ENCODE data around the gene SF1. TPM values are rescaled to one million over a fixed set of nuclear protein-coding genes. Genes with fewer than 3 reads are reported as not detected.

Gene SF1
- total and polyA plus RNA-seq, 11 donors, result 59.2 to 349 (median 152) TPM

DNA sequence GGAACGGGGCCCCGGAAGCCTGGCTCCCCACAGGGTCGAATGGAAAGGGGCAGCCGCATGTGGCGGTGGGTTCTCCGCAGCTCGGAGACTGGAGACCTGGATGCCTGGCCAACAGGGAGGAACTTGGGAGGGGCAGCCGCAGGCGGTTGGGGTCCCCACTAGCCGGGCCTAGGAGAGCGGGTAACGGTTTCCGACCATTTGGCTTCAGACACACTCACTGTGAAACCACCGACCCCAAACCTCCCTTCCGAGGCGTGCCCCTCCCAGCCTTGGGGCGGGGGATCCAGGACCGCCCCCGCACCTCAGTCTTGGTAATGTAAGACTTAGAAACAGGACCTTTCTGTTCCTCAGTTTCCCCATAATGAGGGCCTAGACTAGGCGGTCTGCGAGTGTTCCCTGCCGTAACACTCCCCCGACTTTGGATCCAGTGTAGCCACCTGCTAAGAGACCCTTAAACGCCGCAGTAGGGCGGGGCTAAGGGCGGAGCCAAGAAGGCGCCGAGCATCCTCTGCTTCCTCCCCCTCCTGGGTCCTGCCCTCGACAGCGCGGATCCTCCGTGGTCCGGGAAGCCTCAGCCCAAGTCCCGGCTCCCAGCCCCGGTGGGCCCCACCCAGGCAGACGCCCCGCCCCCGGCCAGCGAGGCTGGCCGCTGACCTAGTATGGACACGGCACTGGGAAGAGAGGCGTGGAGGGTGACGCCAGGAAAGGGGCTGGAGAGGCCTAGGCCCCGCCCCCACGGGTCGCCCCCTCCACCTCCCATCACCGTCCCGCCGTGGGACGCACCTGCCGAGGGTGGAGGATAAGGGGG, 32.6 kb downstream of the SF1 start:
- H3K4me1 ChIP-seq, result peaks cover 4 to 49% (median 28%) of the 10 kb centered on the region in 12 donors

DNA sequence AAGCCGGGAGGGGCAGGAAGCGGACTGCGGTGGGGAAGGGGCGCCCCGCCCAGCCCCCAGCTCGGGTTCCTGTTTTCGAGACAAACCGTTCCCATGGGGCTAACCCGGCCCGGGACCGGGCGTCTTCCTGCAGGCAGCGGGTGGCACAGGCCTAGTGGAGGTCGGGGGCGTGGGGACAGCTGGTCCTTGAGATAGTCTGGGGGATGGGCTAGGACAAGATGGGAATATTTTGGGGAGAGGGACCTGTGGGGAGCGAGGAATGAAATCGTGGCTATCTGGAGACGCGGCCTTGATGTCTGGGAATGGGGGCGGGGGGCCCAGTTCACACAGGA, 33.2 kb downstream of the SF1 start:
- Histone ChIP-seq H3K36me3 (peaks cover 0 to 5% (median 0%) of the 10 kb centered on the region in 9 donors), H3K27ac (peak overlapping the region; percentile 80 to 98 (median 94)), H3K4me1 (peaks cover 4 to 49% (median 28%) of the 10 kb centered on the region in 12 donors), H3K27me3 (no peaks in the 10 kb centered on the region), H3K4me3 (peak overlapping the region; percentile 27 to 88 (median 58)), H3K9me3 (no peaks in the 10 kb centered on the region)
- 1 to 2% (median 1%) methylated on average over 11 to 20 of the region's 20 CpGs for WGBS, 4 donors
- TF ChIP-seq POLR2A (IDR thresholded peaks at IDR 0.05), result no peak
- TF ChIP-seq, protein P1, sequence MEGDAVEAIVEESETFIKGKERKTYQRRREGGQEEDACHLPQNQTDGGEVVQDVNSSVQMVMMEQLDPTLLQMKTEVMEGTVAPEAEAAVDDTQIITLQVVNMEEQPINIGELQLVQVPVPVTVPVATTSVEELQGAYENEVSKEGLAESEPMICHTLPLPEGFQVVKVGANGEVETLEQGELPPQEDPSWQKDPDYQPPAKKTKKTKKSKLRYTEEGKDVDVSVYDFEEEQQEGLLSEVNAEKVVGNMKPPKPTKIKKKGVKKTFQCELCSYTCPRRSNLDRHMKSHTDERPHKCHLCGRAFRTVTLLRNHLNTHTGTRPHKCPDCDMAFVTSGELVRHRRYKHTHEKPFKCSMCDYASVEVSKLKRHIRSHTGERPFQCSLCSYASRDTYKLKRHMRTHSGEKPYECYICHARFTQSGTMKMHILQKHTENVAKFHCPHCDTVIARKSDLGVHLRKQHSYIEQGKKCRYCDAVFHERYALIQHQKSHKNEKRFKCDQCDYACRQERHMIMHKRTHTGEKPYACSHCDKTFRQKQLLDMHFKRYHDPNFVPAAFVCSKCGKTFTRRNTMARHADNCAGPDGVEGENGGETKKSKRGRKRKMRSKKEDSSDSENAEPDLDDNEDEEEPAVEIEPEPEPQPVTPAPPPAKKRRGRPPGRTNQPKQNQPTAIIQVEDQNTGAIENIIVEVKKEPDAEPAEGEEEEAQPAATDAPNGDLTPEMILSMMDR (IDR thresholded peaks at IDR 0.05), result no peak
- DNase-seq (peak; percentile 88 to 93 (median 90)), ATAC-seq (peak; percentile 11 to 45 (median 16))
- intact Hi-C loops (cut with DNase I), result loop anchor here in 1 of 10 donors (2.0 kb wide), 1 partner anchor 34 kb away; the partner anchor contains the start of gene SF1

More for the DNA sequence above, 32.6 kb downstream of the SF1 start:
- Histone ChIP-seq H3K4me3 (peak overlapping the region; percentile 27 to 88 (median 58)), H3K9me3 (no peaks in the 10 kb centered on the region), H3K27me3 (no peaks in the 10 kb centered on the region), H3K27ac (peak overlapping the region; percentile 80 to 98 (median 94)), H3K36me3 (peaks cover 0 to 10% (median 4%) of the 10 kb centered on the region in 9 donors)
- intact Hi-C loops (cut with DNase I), result loop anchor here in 2 of 10 donors (2.0 kb wide), 2 partner anchors 19 to 33 kb away; partner anchors contain the start of gene SF1 (in 1 of the 2)
- peak; percentile 34 to 75 for TF ChIP-seq POLR2A (IDR thresholded peaks at IDR 0.05)
- TF ChIP-seq, protein P1 (IDR thresholded peaks at IDR 0.05), result no peak
- peak; percentile 67 to 86 (median 75) for ATAC-seq
- DNase-seq, result peak; percentile 94 to 97 (median 95)
- 1 to 2% (median 2%) methylated on average over 25 to 52 of the region's 52 CpGs for WGBS, 4 donors

DNA sequence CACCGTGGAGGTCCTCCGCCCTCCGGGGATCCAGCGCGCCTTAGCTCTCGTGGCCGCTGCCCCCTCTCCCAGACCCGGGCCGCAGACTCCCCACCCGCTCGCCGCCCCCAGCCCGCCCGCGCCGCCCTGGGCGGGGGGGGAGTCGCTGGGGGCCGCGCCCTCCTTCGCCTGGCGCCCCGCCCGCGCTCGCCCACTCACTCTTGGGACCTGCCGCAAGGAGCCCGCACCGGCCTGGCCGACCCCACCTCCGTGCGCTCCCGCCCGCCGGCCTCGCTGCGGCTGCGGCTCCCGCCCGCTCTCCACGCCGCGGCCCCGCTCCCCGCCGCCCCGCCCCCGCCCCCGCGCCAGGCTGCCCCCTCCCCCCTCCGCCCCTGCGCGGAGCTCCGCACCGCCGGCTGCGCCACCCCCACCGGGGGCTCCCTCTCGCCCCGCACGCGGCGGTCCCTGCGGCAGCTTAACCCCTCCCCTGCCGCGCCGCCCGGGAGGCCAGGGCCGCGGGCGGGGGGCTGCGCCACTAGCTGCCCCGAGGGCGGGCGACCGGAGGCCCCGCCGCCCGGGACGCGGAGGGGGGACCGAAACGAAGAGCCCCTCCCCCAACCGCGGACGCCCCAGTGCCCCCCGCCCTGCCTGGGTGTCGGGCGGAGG, 33.7 kb downstream of the SF1 start:
- WGBS, 4 donors, result 1 to 2% (median 2%) methylated on average over 7 to 85 of the region's 89 CpGs
- Histone ChIP-seq H3K27ac (peak overlapping the region; percentile 80 to 98 (median 94)), H3K36me3 (peaks cover 0 to 1% (median 0%) of the 10 kb centered on the region in 9 donors), H3K4me3 (peak overlapping the region; percentile 32 to 88 (median 60)), H3K27me3 (no peaks in the 10 kb centered on the region), H3K4me1 (peaks cover 4 to 49% (median 28%) of the 10 kb centered on the region in 12 donors), H3K9me3 (no peaks in the 10 kb centered on the region)
- DNase-seq (peak in 1 of 5 donors; percentile 61), ATAC-seq (no peak)
- no peak for TF ChIP-seq POLR2A (IDR thresholded peaks at IDR 0.05)
- TF ChIP-seq, protein P1 (IDR thresholded peaks at IDR 0.05), result no peak
- intact Hi-C loops (cut with DNase I), result loop anchor here in 3 of 10 donors (2.0 to 5.0 kb wide), 2 partner anchors 33 to 34 kb away; partner anchors contain the start of gene SF1 (in 3 of the 3)
